CD4-positive, alpha-beta T cell treated with Interferon gamma for 1 hour (primary cell): ENCODE data around the gene WDR72.

ENCODE experiments used
- DNase-seq: peaks from one replicate; pipeline ENCODE4 v3.0.0-alpha.2; 2020

Gene WDR72

DNA sequence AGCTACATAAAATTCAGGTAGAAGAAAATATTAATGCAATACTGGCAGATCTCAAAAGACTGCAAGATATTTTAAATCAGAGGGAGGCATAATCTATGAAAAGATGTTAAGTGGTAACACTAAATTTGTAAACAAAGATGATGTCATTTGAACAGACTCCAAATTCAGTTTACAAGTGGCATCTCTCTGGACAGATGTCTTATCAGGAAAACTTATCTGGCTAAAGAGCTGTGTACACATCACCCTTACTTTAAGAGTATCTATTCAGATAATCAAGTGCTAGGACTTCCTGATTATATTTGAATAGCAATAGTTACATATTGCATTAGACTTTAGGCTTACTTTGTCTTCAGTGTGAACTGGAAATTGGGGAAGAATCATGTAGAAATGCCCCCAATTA lies 231.5 kb downstream of the WDR72 start:
- DNase-seq = no peak

DNA sequence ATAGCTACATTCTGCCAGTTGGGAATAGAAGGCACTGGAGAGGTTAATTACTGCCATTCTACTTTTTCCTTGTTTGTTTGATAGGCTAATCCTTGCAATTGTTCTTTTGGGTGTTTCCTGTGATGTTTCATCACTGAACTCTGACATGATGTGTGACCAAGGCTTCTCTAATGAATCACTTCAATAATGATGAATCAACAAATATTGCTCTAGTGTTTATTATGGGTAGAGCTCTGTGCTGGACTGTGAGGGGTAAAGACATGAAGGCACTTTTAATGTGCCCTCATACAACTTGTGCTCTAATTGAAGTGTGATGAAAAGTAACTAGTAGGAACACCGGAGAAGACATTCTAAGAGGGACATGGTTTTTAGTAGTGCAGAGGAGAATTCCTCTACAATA lies 233.6 kb downstream of the WDR72 start:
- DNase-seq = no peak

DNA sequence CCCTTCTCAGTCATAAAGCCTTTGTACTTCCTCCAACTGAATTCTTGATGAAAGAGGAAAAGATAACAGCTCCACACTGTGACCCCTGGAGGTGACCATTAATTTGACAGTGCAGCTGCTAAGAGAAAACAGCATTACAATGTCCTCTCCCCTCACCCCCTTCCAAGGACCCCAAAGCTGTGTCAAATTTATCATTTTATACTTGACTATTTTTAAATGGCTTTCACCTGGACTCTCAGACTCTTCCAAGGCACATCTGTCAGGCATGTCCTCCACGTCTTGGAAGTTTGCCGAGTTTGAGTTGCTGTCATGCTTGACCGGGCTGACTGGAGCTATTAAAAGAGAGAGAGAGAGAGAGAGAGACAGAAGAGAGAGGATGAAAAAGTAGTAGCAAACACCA lies 236.5 kb downstream of the WDR72 start:
- DNase-seq = no peak

GRCh38 chr15:53520996-53521395 lies 238.5 kb downstream of the WDR72 start:
- DNase-seq = no peak

DNA sequence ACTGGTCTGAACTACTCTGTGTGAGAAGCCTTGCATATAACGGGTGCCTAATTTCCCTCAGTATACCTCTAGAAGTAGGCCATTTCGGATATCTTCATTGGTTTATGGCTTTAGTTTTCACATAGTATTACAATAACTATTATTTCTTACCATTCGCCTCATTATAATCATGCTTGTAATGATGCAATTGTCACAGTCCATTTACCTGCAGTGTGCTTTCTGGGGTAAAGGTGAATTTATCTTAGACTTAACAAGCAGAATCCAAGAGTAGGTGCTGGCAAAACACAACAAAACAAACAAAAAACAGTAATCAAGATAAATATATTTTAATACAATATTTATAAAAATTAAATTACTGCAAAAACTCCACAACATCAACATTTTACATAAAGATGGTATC lies 246.0 kb downstream of the WDR72 start:
- DNase-seq = no peak

- no peak for DNase-seq
These were observed 247.4 kb downstream of the WDR72 start for GRCh38 chr15:53512029-53512428.

DNA sequence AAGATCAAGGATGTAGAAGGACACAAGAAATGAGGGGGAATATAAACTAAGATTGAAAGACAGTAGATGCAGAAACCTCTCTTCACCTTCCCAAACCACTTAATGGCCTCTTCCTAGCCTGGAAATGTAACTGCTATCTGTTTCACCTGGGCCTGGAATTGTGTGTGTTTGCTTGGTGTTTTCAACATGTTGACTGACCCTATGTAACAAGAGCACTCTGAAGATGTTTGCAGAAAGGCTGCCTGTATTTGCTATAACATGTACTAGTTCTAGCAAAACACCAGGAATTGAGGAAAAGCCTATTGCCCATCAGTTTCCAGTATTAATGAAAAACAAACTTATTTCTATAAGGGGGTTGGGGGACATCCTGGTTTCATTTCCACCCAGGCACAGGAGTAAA lies 248.3 kb downstream of the WDR72 start:
- DNase-seq = no peak

GRCh38 chr15:53506370-53506769 lies 253.1 kb downstream of the WDR72 start:
- no peak for DNase-seq

- DNase-seq = no peak
These were observed 260.5 kb downstream of the WDR72 start for GRCh38 chr15:53498996-53499395.

DNA sequence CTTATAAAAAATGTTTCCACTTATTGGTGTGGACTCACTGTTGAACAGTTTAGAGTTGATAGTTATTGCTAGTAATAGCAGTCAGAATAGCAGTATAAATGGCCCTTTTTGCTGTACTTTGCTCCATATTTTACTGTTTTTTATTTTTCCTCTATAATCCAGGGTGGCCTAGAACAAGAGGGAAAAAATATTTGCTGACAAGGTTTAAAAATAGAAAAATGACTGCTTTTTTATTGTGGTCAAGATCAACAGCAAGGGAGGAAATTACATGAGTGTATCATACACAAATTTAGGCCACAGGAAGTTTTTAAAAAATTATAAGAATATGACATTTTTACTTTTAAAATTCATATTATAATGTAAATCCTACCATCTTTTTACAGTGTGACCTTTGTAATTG lies 269.1 kb downstream of the WDR72 start:
- DNase-seq = no peak

- DNase-seq = no peak
These were observed 277.4 kb downstream of the WDR72 start for GRCh38 chr15:53482055-53482454.

GRCh38 chr15:53477981-53478766 lies 281.3 kb downstream of the WDR72 start:
- DNase-seq = no peak

DNA sequence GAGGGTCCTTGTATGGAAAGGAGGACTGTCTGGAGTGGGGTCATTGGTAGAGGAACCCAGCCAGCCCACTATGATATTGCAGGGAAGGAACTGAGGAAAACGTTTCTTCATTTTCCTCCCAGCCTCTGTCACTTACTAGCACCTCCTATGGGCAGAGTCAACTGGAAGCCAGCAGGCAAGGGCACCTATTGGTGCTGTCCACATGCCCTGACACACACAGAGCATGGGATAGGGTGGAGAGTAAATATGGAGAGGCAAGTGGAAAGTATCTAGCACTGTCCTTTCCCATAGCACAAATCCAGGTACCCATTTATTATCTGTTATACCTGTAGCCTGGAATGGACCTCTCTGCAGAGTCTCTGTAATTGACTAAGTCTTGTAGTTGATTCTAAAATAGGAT lies 285.6 kb downstream of the WDR72 start:
- DNase-seq = no peak

- DNase-seq = no peak
These were observed 286.0 kb downstream of the WDR72 start for GRCh38 chr15:53473435-53473834.

DNA sequence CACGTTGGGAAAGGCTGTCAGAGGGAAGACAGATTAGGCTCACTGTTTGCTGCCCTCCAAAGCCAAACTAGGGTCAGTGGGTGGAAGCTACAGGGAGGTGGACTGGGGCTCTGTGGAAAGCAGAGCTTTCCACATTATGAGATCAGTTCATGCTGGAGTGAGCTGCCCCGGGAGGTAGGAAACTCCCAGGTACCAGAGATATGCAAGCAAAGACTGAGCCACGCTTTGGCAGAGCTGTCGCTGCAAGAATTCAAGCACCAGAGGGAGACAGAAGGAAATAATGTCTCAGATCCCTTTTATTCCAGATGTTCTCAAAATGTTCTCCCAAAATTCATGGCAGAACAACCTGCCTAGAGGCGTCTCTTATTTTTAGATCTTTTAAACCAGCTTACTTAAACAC lies 286.6 kb downstream of the WDR72 start:
- no peak for DNase-seq

- no peak for DNase-seq
These were observed 287.3 kb downstream of the WDR72 start for GRCh38 chr15:53472210-53472609.

DNA sequence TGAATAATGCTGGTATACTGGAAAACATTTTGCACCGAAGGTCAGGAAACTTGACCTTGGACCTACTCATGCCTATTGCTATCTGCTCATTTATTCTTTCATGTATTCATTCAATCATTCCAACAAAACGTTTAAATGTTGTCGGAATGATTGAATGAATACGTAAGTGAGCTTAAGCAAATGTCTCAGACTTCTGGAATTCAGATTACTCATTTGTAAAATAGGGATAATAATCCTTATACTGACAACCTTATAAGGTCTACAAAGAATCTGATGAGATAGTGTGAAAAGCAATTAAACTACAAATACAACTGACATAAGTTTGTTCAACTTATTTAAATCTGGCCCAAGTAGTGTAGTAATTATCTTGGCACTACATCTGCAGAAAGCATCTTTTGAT lies 288.7 kb downstream of the WDR72 start:
- no peak for DNase-seq

DNA sequence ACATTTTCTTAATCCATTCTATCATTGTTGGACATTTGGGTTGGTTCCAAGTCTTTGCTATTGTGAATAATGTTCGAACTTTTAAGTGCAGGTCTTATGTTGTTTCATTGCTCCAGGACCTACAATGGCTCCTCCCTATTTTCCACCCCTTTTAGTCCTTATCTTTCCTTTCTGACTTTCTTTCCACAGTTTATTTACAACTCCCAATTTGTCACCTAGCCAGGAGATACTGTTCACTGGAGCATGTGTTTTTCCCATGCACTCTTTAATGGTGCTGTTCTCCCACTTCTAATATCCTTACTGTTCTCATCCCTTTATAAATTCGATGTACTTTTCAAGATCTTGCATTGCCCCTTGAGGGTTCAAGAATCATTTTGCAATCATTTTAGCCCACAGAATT lies 290.0 kb downstream of the WDR72 start:
- DNase-seq = no peak
